Ishikawa (cell line): ENCODE data around the gene TAS2R13.

Experiments used
- CEBPB ChIP-seq: IDR thresholded peaks from 2 replicates; pipeline ENCODE4 v1.6.1; 2012
- CREB1 ChIP-seq: IDR thresholded peaks from 2 replicates; pipeline ENCODE4 v1.6.1; 2012; ENCODE audit warnings: low read depth
- EGR1 ChIP-seq: IDR thresholded peaks from 2 replicates; pipeline ENCODE4 v1.6.1; 2012
- EP300 ChIP-seq: IDR thresholded peaks from 2 replicates; pipeline ENCODE4 v1.6.1; 2012; ENCODE audit warnings: borderline replicate concordance
- FOXM1 ChIP-seq: IDR thresholded peaks from 2 replicates; pipeline ENCODE4 v1.6.1; 2012; ENCODE audit warnings: low read depth, borderline replicate concordance
- MAX ChIP-seq: IDR thresholded peaks from 2 replicates; pipeline ENCODE4 v1.6.1; 2012
- NFIC ChIP-seq: IDR thresholded peaks from 2 replicates; pipeline ENCODE4 v1.6.1; 2012
- RAD21 ChIP-seq: IDR thresholded peaks from 2 replicates; pipeline ENCODE4 v1.6.1; 2012; ENCODE audit warnings: low read depth
- REST ChIP-seq: IDR thresholded peaks from 2 replicates; pipeline ENCODE4 v1.6.1; 2012; ENCODE audit warnings: low read depth, mild to moderate bottlenecking
- TAF1 ChIP-seq: IDR thresholded peaks from 2 replicates; pipeline ENCODE4 v1.6.1; 2012; ENCODE audit warnings: low read depth, mild to moderate bottlenecking
- TCF12 ChIP-seq: IDR thresholded peaks from 2 replicates; pipeline ENCODE4 v1.6.1; 2012; ENCODE audit warnings: low read depth
- TEAD4 ChIP-seq: IDR thresholded peaks from 2 replicates; pipeline ENCODE4 v1.6.1; 2012
- USF1 ChIP-seq: IDR thresholded peaks from 2 replicates; pipeline ENCODE4 v1.6.1; 2012
- YY1 ChIP-seq: IDR thresholded peaks from 2 replicates; pipeline ENCODE4 v1.6.1; 2012; ENCODE audit warnings: low read depth
- ZBTB7A ChIP-seq: IDR thresholded peaks from 2 replicates; pipeline ENCODE4 v1.6.1; 2012; ENCODE audit warnings: low read depth

Gene TAS2R13

GRCh38 chr12:10940389-10940788 lies 31.0 kb upstream of the TAS2R13 start:
- no peak for TF ChIP-seq EP300
- peak; percentile 72 for TF ChIP-seq TEAD4
- TF ChIP-seq CEBPB, result peak; percentile 91
- TF ChIP-seq ZBTB7A, result no peak
- TF ChIP-seq MAX, result 0 out of 2 replicates have a peak, but pooled peaks have one; percentile 16
- TF ChIP-seq TAF1, result no peak

GRCh38 chr12:10939163-10939562 lies 29.8 kb upstream of the TAS2R13 start, which contains the start of gene TAS2R14:
Gene TAS2R14, minus strand, starts transcription at chr12:10939263. Its CDS starts 56 bp downstream, at chr12:10939207.
- no peak for TF ChIP-seq FOXM1
- no peak for TF ChIP-seq REST
- no peak for TF ChIP-seq CREB1
- no peak for TF ChIP-seq MAX
- no peak for TF ChIP-seq TAF1
- TF ChIP-seq EP300, result no peak
- TF ChIP-seq EGR1, result no peak
- no peak for TF ChIP-seq YY1
- TF ChIP-seq CEBPB, result no peak
- TF ChIP-seq USF1, result no peak
- TF ChIP-seq RAD21, result no peak
- no peak for TF ChIP-seq TEAD4
- TF ChIP-seq ZBTB7A, result no peak
- TF ChIP-seq NFIC, result no peak
- TF ChIP-seq TCF12, result no peak

GRCh38 chr12:10936506-10936905 lies 27.1 kb upstream of the TAS2R13 start:
- no peak for TF ChIP-seq FOXM1
- TF ChIP-seq CREB1, result no peak

- no peak for TF ChIP-seq TAF1
Observed at GRCh38 chr12:10928746-10929286, 19.5 kb upstream of the TAS2R13 start, which contains the start of gene PRH2. Gene PRH2, plus strand, starts transcription at chr12:10929236. Its CDS starts 38 bp downstream, at chr12:10929274.

- TF ChIP-seq NFIC (no peak), TEAD4 (no peak), RAD21 (no peak), EGR1 (no peak)
Observed at GRCh38 chr12:10926269-10926668, 16.9 kb upstream of the TAS2R13 start.

- no peak for TF ChIP-seq ZBTB7A
- TF ChIP-seq TAF1, result no peak
- no peak for TF ChIP-seq FOXM1
- TF ChIP-seq YY1, result no peak
- no peak for TF ChIP-seq CREB1
- no peak for TF ChIP-seq EP300
- no peak for TF ChIP-seq REST
Observed at GRCh38 chr12:10919809-10920208, 10.4 kb upstream of the TAS2R13 start.

GRCh38 chr12:10910380-10910779 lies 1.0 kb upstream of the TAS2R13 start:
- TF ChIP-seq TAF1, result no peak
- no peak for TF ChIP-seq REST
- no peak for TF ChIP-seq USF1
